ENCODE results near the gene MYO5C. TPM values are rescaled to one million over a fixed set of nuclear protein-coding genes. Genes with fewer than 3 reads are reported as not detected.

MYO5C gene
- 0.01 TPM for polyA plus RNA-seq (2013, experiment 1 of 2; ENCODE audit: insufficient read length)
- 0.06 TPM for polyA plus RNA-seq (2013, experiment 2 of 2; ENCODE audit: insufficient read length)

DNA sequence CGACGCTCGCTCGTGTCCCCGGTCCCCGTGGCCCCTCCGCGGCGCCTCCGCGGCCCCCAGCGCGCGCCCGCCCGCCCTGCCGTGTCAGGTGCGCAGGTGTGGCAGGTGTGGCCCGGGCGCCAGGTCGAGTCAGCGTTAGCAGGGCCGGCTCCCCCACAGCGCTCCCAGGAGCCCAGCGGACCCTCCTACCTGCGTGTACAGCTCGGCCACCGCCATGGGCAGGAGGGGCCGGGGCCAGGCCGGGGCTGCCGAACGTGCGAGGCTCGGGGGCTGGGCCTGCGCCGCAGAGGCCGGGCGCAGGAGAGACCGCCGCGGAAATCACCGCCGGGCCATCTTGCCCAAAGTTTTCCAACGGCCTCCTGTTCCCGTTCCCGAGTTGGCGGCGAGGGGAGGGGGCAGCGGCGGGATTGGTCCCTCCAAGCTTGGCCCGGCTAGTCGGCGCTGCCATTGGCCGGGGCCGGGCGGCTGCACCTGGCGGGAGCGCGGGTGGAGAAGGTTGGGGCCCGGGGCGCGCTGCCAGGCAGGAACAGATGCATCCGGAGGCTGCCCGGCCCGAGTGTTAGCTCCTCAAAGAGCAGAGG, at the start of gene MYO5C:
TSS of gene MYO5C (minus strand) at position 384 of the 581 bp plus-strand sequence. CDS start at position 216, 168 bp downstream.
- no peak for DNase-seq

DNA sequence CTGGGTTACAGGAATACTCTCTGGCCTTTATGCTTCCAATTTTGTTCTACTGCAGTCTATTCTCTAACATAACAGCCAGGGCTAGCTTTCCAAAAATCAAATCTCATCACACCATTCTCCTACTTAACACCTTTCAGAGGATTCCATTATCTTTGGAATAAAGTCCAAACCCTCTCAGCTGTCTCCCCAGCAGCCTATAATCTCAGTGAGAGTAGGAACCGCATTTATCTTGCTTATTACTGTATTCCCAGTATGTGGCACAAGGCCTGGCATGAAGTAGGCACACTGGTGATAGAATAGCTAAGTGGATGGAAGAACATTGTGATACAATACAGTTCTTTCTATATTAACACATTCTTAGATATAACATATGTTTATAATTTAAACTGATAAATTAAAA, 49.0 kb upstream of the MYO5C start:
- no peak for DNase-seq

DNA sequence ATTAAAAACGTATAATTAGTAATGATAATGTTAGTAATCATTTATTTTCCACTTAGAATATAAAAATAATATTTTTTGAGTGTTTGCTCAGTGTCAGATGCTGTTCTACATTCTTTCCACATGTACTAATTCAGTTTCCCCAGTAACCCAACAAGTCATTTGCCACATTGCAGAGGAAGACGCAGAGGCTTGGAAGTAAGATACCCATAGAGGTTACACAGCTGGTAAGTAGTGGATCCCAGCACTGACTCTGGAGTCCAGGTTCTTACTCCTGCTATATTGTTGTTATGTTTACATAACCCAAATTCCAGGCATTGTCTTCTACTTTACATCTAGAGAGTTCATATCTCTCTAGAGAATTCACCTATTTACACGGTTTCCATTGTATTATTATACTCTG, 48.2 kb upstream of the MYO5C start:
- DNase-seq = no peak

DNA sequence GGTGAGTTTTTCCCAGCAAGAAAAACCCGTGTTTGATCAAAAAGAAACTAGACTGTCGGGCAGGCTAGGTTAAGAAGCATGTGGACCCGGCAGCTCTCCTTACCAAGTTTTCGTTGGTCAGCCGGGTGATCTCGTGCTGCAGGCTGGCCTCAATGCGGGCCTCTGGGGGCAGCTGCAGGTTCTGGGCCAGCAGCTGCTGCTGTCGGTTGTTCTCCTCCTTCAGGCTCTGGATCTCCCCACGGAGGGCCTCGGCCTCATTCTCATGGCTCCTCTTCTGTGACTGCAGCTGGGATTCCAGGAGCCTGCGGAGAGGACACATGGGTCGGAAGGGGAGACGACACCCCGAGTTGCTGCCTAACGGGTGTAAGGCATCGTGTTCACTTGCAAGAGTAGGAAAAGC, 44.5 kb upstream of the MYO5C start:
- no peak for DNase-seq

DNA sequence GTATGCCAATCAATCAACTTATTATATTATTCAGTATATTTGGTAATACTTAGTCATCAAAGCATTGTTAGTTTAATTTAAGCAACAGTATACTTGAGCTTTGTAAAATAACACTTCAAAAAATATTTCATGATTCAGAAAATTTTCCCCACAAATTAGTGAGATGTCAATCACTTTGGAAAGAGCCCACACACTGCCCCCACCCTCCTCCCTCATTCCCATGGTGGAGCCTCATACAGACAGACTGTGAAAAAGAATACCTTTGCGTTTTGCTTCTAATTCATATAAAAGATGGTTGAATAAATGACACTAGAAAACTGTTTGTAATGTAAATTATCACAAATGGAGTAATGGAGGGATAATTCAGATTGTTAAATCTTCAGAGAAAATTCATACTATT, 43.3 kb upstream of the MYO5C start:
- no peak for DNase-seq

GRCh38 chr15:52338058-52338457, 42.5 kb upstream of the MYO5C start:
- DNase-seq = no peak

- peak; percentile 75 for DNase-seq
Observed at GRCh38 chr15:52337198-52337853, 41.7 kb upstream of the MYO5C start.

- no peak for DNase-seq
Observed at GRCh38 chr15:52336529-52336928, 40.9 kb upstream of the MYO5C start.

DNA sequence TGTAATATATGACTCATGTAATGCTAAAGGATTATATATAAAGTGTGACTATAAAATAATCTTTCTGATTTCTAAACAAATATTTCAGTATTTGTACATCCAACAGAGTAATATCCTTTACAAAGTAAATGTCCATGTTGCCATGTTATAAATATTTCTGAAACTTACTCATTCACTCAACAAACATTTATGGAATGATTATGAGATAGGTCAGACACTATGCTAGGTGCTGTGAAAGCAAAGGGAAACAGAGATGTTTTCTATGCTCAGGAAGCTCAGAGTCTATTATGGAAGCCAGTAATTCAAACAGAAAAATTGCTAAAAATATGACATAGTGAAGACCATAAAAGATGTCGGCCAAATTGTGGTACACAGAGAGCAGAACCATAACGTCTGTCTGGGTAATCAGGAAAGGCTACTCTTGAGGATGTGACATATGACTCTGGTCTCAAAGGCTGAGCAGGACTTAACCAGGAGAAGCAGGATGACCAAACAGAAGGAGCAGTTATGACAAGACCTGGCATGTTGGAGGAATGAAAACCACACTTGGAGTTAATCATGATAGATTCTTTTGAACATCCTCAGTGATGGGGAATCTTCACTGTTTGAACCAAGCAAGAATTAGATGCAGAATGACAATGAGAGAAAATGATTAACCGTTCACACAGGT, 39.0 kb upstream of the MYO5C start:
- DNase-seq = peak; percentile 24

GRCh38 chr15:52331490-52332240, 36.1 kb upstream of the MYO5C start:
- peak; percentile 50 for DNase-seq

DNA sequence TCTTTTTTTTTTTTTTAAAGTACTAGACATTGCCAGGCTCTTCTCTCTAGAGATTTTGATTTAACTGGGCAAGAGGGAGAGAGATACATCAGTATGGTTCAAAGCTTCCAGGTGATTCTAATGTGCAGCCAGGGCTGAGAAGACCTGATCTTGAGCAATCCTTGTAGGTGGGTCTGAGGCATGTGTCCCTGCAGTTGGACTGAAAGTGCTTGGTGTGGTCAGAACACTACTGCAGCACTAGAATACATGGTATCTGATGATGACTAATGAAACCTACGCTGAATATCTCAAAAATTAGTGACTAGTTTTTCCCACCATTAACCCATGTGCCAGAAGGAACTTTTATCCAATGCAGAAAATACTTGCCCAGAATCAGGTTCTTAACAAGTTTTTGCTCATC, 34.4 kb upstream of the MYO5C start:
- DNase-seq = no peak

DNA sequence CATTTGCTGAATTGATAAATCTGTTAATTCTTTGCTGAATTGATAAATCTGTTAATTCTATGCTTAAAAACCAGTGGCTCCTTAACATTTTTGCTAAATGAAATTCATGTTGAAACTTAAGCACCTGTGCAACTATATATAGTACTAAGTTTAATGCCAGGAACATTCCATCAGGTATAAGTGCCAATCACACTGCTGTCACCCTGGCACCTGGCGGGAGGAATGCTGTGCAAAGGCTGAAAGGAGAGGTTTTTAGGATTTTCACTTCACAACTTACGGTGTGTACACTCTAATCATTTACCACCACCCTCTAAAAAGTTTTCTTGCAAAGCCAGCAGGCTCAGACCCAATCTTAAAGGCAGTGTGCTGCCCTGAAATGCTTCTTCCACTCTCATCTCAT, 33.5 kb upstream of the MYO5C start:
- DNase-seq = no peak

DNA sequence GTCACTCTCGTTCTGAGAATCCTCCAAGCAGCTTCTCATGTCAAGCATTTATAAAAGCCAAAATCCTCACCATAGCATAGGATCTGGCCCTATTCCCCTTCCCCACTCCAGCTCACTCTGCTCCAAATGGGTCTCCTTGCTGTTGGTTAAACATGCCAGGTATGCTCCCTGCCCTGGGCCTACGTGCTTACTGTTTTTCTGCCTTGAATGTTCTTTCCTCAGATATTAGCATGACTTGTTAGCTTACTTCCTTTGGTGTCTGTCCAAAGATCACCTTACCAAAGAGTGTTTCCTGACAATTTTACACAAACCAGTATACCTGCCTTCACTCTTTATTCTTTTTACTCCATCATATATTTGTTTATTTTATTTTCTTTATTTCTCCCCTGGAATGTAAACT, 33.1 kb upstream of the MYO5C start:
- no peak for DNase-seq

DNA sequence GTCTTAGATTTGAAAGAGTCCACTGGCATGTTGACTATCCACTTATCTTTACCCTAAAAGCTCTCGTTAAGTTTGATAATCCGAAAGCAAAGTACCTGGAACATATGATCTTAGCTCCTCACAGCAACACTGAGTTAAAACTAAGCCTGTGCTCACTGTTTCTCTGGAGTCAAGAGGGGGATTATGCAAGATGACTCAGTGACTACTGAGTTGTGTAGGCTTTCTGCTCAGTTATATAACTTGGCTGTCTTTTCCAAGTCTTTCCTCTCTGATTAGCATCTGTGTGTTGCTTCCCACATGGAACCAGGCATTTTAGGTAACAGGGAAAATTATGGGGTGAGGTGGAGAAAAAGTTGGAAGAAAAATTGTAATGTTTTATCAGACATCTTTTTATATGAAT, 31.2 kb upstream of the MYO5C start:
- peak; percentile 25 for DNase-seq

DNA sequence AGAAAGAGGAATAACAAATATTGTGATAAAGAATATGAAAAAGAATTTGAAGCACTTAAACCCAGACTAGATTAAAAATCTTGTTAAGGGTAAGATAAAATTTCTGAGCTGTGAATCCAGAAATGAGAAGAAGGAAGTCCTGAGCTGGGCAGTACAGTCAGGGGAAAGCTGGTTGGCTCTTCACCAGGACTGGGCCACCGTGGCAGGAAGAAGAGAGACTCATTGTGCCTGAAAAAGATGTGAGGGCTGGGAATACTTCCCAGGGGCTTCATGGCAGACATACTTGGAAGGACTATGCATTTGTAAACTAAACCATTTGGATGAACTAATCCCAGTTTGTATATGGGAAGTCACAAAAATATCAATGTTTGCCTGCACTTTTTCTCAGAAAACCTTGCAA, 28.5 kb upstream of the MYO5C start:
- DNase-seq = no peak

DNA sequence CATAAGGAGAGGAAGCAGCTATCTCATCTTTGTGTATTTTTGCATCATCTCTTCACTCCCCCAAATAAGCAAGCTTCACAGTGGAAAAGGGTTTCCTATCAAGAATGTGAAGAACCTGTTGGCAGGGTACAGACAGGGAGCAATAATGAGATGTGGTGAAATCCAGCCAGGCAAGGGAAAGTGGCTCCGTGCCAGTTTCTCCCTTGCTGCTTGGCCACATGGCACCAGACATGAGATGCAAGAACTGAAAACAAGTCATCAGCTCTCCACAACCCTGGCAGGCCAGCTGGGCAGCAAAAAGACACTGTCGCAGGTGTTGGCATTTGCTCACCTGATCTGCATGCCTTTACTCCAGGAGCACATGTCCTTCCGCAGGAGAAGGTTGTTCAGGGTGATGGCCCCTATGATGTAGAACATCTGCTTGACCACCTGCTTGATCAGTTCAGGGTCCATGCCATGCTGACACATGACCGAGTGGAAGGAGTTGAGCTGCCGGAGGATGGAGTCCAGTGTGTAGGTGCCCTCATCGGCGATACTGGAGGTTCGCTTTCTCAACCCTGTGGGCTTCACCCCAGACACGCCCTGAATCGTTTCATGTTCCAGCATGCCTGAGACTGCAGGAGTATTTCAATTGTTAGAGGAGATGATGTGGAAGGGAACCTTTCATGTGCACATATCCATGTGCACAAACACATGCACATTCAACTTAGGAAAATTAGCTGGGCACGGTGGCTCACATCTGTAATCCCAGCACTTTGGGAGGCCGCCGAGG, 23.3 kb upstream of the MYO5C start:
- no peak for DNase-seq

DNA sequence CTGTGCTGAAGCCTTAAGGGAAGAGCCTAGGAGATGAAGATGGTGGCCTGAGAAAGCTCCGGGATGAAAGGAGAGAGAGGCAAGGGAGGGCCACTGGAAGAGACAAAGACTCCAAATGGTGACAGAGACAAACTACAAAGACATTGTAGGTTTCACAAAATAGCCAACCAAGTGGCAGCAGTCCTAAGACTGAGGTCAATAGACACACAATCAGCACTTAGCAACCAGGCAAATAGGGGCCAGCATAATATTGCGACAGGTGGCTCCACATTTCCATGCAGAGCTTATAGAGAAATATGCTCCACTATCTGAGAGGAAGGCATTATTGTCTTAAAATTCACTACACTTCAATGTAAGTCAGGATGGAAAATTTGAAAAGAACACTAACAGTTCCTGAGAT, 22.1 kb upstream of the MYO5C start:
- no peak for DNase-seq

- no peak for DNase-seq
Observed at GRCh38 chr15:52317022-52317421, 21.4 kb upstream of the MYO5C start.

GRCh38 chr15:52309154-52309548, 13.5 kb upstream of the MYO5C start:
- no peak for DNase-seq

DNA sequence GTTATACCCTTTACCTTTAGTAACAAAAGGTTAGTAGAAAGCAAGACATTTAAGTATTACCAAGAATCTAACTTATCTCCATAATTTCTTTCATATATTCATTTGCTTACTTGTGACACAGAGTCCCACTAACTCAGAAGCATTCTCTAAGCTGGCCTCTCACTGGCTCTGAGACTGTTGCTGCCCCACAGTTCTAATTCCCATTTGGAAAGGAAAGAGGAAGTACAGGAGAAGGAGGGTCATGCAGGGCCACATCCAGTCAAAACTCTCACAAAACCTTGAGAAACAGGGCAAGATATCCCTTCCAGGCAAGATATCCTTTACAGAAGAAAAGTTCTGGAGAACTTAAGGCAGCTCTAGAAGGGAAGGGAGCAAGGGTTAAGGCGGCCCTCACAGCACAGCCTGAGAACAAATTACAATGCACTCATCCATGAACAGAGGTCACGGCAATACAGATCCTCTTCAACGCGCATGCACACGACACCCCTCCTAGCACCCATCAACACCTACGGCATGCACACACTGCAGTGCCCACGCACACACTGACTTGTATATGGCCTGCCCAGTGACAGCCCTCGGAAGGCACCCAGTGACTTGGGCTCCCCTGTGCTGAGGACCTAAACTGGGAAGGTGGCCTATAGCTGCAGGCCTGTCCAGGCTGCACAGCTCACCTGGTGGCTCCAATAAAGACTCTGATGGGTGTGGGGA, 13.0 kb upstream of the MYO5C start:
- no peak for DNase-seq

DNA sequence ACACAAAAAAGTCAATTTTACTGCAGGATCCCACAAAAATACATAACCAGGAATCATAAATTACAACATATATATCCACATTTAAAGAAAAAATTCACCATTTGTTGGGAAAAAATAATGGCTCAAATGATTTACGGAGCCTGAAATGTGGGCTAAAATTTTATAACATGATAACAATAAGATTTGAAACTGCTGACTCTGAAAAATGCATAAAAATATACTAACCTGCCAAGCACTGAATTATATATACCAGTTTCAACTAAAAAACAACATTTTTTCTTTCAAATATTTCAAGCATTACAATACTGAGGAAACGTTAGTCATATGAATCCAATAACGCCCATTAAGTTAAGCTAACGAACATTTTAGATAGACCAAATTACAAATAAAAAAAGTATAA, 12.2 kb upstream of the MYO5C start:
- no peak for DNase-seq

- DNase-seq = peak; percentile 66
Observed at GRCh38 chr15:52306270-52306669, 10.7 kb upstream of the MYO5C start.
